SK-N-SH (cell line): Measurements from ENCODE around the gene METTL23.

Source experiments
- CTCF ChIP-seq: fragments of 200-600 bp; sonication (generic); IDR thresholded peaks from 2 replicates; pipeline ENCODE4 v1.6.1; 2017; ENCODE audit warnings: antibody characterized with exemption, mild to moderate bottlenecking, moderate library complexity
- FOSL2 ChIP-seq: IDR thresholded peaks from 2 replicates; pipeline ENCODE4 v1.4.0; 2012; ENCODE audit warnings: low read depth, mild to moderate bottlenecking, moderate library complexity, borderline replicate concordance
- MEF2A ChIP-seq: IDR thresholded peaks from 2 replicates; pipeline ENCODE4 v1.4.0; 2012; ENCODE audit warnings: low read depth, borderline replicate concordance
- NFIC ChIP-seq: IDR thresholded peaks from 2 replicates; pipeline ENCODE4 v1.4.0; 2012; ENCODE audit warnings: borderline replicate concordance
- POLR2AphosphoS5 ChIP-seq: IDR thresholded peaks from 2 replicates; pipeline ENCODE4 v1.6.1; 2012; ENCODE audit warnings: low read depth, low read length
- TF ChIP-seq, protein P1 (sequence below): IDR thresholded peaks from 2 replicates; pipeline ENCODE4 v1.4.0; 2012; ENCODE audit warnings: low read depth, borderline replicate concordance

GRCh38 chr17:76685846-76686245, 40.8 kb upstream of the METTL23 start:
- TF ChIP-seq CTCF: no peak
- no peak for TF ChIP-seq FOSL2
- TF ChIP-seq, protein P1, sequence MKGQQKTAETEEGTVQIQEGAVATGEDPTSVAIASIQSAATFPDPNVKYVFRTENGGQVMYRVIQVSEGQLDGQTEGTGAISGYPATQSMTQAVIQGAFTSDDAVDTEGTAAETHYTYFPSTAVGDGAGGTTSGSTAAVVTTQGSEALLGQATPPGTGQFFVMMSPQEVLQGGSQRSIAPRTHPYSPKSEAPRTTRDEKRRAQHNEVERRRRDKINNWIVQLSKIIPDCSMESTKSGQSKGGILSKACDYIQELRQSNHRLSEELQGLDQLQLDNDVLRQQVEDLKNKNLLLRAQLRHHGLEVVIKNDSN: no peak
- TF ChIP-seq POLR2AphosphoS5: no peak
- no peak for TF ChIP-seq MEF2A
- no peak for TF ChIP-seq NFIC
